ENCODE results near the gene LRCH1. TPM values are rescaled to one million over a fixed set of nuclear protein-coding genes. Genes with fewer than 3 reads are reported as not detected.

The LRCH1 gene
- total RNA-seq, 1 donor from 2014 or later: 29.6 TPM

GRCh38 chr13:46745062-46745461, 192.1 kb downstream of the LRCH1 start:
- Mint-ChIP-seq H3K36me3 (peaks cover 50% of the 10 kb centered on the region), H3K27me3 (ENCODE audit: low read depth) (no peaks in the 10 kb centered on the region), H3K27ac (no peak overlapping the region), H3K4me3 (no peak overlapping the region), H3K4me1 (peaks cover 7% of the 10 kb centered on the region), H3K9me3 (peaks cover 4% of the 10 kb centered on the region)
- no peak for TF ChIP-seq CTCF (IDR thresholded peaks at IDR 0.05; ENCODE audit: unreplicated experiment)
- no peak for DNase-seq (ENCODE audit: low spot score in 2 of 2, unreplicated experiment in 2 of 2)

- DNase-seq (ENCODE audit: low spot score in 2 of 2, unreplicated experiment in 2 of 2): no peak
- peaks cover 7% of the 10 kb centered on the region for H3K4me1 Mint-ChIP-seq
- H3K4me3 Mint-ChIP-seq: no peak overlapping the region
- H3K9me3 Mint-ChIP-seq: peaks cover 4% of the 10 kb centered on the region
- no peaks in the 10 kb centered on the region for H3K27me3 Mint-ChIP-seq (ENCODE audit: low read depth)
- peaks cover 54% of the 10 kb centered on the region for H3K36me3 Mint-ChIP-seq
- TF ChIP-seq CTCF (IDR thresholded peaks at IDR 0.05; ENCODE audit: unreplicated experiment): no peak
- no peak overlapping the region for H3K27ac Mint-ChIP-seq
Observed at GRCh38 chr13:46745706-46746105, 192.7 kb downstream of the LRCH1 start.

- Mint-ChIP-seq H3K27me3 (ENCODE audit: low read depth) (no peaks in the 10 kb centered on the region), H3K4me1 (peaks cover 7% of the 10 kb centered on the region), H3K27ac (no peak overlapping the region), H3K36me3 (peaks cover 47% of the 10 kb centered on the region), H3K4me3 (no peak overlapping the region), H3K9me3 (peaks cover 4% of the 10 kb centered on the region)
- TF ChIP-seq CTCF (IDR thresholded peaks at IDR 0.05; ENCODE audit: unreplicated experiment): no peak
- DNase-seq (ENCODE audit: low spot score in 2 of 2, unreplicated experiment in 2 of 2): no peak
Observed at GRCh38 chr13:46747031-46747820, 194.3 kb downstream of the LRCH1 start.

GRCh38 chr13:46748300-46748699, 195.3 kb downstream of the LRCH1 start:
- peaks cover 47% of the 10 kb centered on the region for H3K36me3 Mint-ChIP-seq
- DNase-seq (ENCODE audit: low spot score in 2 of 2, unreplicated experiment in 2 of 2): no peak
- H3K27ac Mint-ChIP-seq: no peak overlapping the region
- peaks cover 4% of the 10 kb centered on the region for H3K9me3 Mint-ChIP-seq
- no peak overlapping the region for H3K4me3 Mint-ChIP-seq
- no peak for TF ChIP-seq CTCF (IDR thresholded peaks at IDR 0.05; ENCODE audit: unreplicated experiment)
- H3K4me1 Mint-ChIP-seq: peaks cover 2% of the 10 kb centered on the region
- H3K27me3 Mint-ChIP-seq (ENCODE audit: low read depth): no peaks in the 10 kb centered on the region

GRCh38 chr13:46749951-46750350, 197.0 kb downstream of the LRCH1 start:
- Mint-ChIP-seq H3K9me3 (peaks cover 4% of the 10 kb centered on the region), H3K27ac (no peak overlapping the region), H3K36me3 (peaks cover 38% of the 10 kb centered on the region), H3K4me3 (no peak overlapping the region), H3K4me1 (no peaks in the 10 kb centered on the region), H3K27me3 (ENCODE audit: low read depth) (no peaks in the 10 kb centered on the region)
- TF ChIP-seq CTCF (IDR thresholded peaks at IDR 0.05; ENCODE audit: unreplicated experiment): no peak
- no peak for DNase-seq (ENCODE audit: low spot score in 2 of 2, unreplicated experiment in 2 of 2)
